ENCODE results near the gene ARHGEF6.

DNA sequence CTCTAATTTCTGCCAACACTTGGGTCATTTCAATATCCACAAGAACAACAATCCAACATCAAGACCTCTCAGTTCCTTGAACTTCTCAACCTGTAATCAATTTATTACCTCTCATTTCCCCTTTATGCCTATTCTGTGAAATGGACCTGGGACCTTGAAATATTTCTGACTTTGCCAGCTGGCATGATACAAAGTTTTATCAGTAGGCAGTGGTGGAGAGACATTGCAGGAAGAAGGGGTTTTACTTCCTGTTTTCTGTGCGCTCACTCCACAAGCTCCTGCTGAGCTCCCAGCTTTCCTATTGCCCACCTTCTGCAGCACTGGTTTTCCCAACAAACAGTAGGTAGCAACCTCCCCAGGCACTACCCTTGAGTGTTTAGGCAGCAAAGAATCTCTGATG is 3.5 kb upstream of the ARHGEF6 start:
- TF ChIP-seq, protein P1, sequence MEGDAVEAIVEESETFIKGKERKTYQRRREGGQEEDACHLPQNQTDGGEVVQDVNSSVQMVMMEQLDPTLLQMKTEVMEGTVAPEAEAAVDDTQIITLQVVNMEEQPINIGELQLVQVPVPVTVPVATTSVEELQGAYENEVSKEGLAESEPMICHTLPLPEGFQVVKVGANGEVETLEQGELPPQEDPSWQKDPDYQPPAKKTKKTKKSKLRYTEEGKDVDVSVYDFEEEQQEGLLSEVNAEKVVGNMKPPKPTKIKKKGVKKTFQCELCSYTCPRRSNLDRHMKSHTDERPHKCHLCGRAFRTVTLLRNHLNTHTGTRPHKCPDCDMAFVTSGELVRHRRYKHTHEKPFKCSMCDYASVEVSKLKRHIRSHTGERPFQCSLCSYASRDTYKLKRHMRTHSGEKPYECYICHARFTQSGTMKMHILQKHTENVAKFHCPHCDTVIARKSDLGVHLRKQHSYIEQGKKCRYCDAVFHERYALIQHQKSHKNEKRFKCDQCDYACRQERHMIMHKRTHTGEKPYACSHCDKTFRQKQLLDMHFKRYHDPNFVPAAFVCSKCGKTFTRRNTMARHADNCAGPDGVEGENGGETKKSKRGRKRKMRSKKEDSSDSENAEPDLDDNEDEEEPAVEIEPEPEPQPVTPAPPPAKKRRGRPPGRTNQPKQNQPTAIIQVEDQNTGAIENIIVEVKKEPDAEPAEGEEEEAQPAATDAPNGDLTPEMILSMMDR (IDR thresholded peaks at IDR 0.05): no peak
- no peak for TF ChIP-seq POLR2A (IDR thresholded peaks at IDR 0.05)

Data from right lobe of liver (tissue), 4 donors.